Stimulated activated CD4-positive, alpha-beta T cell treated with anti-CD3 and anti-CD28 coated beads, Interleukin-4, amount 100 ng/mL, for 1 hour (primary cell): Measurements from ENCODE around the gene PVRIG.
A peak's percentile ranks its signal among the peaks of the same experiment; 100 is the strongest.
"Not testable (repeated sequence)": the region's sequence is repeated elsewhere in the genome, so short reads cannot be mapped to it uniquely, and the experiment has no call there.

Experiments
- DNase-seq: peaks from one replicate; pipeline ENCODE4 v3.0.0-alpha.2; 2020

PVRIG gene

GRCh38 chr7:100219801-100220585, at the start of gene PVRIG:
TSS of gene PVRIG (plus strand) at chr7:100219949. CDS start at chr7:100219971, 22 bp downstream.
- DNase-seq: peak; percentile 48

DNA sequence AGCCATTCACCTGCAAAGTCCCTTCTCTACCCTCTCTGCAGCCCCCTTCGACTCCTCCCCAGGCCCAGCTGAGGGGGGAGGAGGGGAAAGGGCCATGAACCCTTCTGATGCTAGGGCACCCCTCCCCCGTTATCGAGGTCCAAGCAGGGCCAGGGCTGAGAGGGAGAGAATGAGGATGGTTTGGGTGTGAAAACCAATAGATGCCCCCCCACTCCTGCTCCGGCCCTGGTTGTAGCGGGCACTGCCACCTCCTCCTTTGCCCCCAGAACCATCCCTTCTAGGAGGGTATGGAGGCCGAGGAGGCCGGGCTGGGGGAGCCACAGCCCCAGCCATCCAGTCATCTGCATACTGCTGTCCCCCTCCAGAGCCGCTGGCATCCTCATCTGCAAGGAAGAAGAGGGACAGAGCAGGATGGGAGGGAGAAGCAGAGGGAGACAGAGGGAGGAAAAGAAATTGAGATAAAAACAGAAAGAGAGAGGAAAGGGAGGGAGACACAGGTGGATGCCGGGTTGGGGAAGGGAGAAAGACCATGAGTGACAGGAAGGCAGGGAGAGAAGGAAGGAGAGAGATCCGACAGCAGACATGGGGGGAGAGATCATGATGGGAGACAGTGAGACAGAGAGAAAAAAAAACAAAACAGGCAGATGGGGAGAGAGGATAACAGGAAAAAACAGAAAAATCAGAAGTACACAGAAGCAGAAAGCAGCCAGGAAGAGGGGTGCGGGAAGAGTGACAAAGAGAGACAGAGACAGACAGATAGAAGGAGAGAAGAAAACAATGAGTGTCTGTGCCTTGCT, 49.5 kb upstream of the PVRIG start:
- DNase-seq: no peak

GRCh38 chr7:100171087-100171681, 48.6 kb upstream of the PVRIG start:
- DNase-seq: no peak

DNA sequence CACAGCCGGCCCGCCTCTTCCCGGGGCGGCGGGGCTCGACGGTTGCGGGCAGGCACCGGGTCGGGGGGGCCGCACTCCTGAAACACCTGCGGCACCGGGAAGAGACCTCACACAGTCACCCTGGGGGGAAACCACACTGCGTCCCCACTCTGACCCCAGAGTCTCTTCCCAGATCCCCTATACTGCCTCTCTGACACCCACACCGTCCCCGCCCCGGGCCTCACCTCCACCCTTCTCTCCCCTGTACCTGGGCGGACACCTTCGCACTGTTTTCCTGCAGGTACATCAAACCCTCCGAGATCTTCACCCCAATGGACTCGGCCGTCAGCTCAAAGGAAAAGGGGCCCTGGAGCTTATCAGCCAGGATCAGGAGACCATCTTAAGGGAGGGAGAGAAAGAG, 47.9 kb upstream of the PVRIG start:
- DNase-seq: no peak

DNA sequence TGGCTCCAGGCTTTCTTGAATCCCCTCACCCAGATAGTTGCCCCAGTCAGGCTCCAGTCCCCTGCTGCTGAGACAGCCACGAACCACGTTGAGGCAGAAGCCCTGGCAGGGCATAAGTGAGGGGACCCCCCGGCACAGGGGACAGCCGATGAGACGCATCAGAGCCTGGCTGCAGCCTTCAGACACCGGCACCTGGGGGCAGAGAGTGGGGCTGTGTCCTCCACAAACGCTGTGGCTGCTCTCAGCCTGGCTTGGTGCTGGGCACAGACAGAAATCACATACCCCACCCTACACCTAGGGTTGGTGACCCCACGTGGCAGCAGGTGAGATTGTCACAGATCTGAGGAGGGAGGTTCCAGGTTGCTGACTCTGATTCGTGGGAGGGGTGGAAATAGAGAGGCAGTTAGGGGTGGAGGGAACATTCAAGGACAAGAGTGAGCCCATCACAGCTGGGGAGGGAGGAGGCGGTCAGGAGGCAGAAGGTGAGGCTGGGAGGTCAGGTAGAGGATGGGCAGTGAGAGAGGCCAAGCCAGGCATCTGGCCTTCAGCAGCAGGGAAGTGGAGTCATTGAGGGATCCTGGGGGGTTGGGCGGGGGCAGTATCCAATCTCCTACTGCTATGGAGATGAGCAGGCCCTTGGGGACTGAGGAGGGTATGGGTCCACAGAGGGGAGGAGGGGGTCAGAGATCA, 45.8 kb upstream of the PVRIG start:
- no peak for DNase-seq

- DNase-seq: no peak
These were observed 45.2 kb upstream of the PVRIG start for GRCh38 chr7:100174582-100174981.

DNA sequence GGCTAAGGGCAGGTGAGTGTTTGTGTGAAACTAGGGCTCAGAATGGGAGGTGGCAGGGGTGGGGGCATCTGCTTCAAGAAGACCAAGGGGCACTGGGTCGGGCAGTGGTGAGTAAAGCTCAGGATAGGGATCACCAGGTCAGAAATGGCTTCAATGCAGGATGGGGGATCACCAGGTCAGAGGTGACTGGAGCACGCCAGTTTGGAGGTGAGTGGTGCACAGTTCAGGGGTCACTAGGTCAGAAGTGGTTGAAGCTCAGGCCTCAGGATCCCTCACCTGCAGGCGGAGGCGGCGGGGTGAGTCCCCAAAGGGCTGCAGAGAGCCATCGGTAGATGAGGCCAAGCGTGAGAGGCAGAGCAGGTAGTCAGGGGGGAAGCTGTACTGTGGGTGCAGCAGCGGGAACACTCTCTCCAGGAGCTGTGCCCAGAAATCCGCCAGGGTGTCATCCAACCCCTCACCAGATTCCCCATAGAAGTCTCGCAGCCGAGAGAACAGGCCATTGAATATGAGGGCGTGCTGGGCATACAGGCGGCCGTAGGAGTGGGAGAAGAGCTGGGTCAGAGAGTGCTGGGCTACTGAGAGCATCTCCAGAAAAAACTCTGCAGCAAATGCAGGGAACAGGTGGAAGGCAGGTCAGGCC, 44.3 kb upstream of the PVRIG start:
- no peak for DNase-seq

- DNase-seq: no peak
These were observed 43.4 kb upstream of the PVRIG start for GRCh38 chr7:100176096-100177044.

DNA sequence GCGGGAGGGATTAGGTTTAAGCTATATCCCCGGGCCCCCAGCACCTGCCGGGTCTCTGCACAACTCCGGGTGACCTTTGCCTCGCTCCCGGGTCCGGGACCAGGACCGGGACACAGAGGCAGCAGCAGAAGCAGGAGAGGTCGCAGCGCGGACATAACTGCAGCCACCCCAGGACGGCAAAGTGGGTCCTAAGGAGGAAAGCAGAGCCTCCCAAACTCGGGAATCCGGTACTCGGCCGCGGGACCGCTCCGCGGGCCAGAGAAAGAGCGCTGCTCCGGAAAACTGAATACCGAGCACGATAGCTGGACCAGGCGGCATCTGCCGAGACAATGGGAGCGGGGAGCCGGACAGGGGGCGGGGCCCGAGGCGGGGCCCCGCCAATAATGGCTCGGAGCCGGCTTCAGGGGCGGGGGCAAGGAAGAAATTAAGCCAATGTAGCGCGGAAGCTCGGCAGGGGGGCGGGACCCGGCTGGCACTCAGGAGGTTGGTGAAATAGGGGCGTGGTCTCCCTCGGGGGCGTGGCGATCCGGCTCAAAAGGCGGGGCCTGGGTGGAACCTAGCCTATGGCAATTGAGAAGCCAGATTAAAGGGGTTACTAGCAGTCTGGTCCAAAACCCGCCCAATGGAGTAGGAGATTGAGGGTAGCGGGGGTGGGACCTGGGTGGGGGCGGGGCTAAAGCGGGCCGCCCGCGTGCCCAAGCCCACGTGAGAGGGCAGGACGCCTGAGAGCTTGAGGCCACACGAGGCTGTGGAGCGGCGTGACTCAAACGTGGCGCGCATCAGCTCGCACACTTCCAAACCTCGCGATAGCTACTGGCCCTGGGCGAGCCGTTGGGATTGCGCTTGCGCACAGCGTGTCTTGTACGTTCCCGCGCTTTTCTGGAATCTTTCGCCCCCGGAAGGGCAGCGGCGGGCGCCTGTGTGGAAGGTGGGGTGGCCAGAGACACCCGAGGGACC, 42.4 kb upstream of the PVRIG start, which contains the start of the genes GPC2 and STAG3:
Gene GPC2 (minus strand): TSS at position 337 of the 957 bp plus-strand sequence. CDS start 182 bp downstream, at position 155.
Gene STAG3 (plus strand): TSS at position 874 of the 957 bp plus-strand sequence. CDS start 2,639 bp downstream, outside the sequence.
- DNase-seq: peak; percentile 99

GRCh38 chr7:100180084-100180483, 39.7 kb upstream of the PVRIG start:
- not testable (repeated sequence) for DNase-seq

- not testable (repeated sequence) for DNase-seq
These were observed 37.1 kb upstream of the PVRIG start for GRCh38 chr7:100182616-100183015.

DNA sequence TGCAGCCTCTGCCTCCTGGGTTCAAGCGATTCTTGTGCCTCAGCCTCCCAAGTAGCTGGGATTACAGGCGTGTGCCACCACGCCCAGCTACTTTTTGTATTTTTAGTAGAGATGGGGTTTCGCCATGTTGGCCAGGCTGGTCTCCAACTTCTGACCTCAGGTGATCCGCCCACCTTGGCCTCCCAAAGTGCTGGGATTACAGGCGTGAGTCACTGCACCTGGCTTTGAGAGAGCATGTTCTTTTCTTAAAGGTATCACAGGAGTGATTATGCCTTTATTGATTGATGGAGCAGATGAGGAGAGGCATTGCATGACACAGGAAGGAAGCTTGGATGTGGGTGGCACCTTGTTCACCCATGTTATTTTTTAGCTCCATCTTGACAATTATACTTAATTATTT, 36.7 kb upstream of the PVRIG start:
- DNase-seq: not testable (repeated sequence)

- DNase-seq: no peak
These were observed 34.0 kb upstream of the PVRIG start for GRCh38 chr7:100185726-100186125.

DNA sequence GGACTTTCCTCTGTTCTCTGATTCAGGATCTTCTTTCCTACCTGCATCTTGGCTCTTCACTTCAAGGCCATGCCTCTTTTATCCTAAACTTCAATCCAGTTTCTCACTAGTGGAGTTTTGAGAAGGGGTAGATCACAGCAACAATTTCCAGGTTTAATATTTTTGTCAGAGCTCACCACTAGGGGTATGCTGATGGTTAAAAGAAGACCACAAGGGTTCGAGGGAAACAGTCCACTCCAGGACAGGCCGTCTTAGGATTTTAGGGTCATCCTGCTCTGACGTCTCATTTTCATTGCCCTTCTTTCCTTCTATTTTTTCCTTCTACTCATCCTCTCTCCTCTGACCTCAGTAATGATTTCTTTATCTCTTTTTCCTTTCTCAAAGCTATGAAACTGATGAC, 30.7 kb upstream of the PVRIG start:
- DNase-seq: no peak

DNA sequence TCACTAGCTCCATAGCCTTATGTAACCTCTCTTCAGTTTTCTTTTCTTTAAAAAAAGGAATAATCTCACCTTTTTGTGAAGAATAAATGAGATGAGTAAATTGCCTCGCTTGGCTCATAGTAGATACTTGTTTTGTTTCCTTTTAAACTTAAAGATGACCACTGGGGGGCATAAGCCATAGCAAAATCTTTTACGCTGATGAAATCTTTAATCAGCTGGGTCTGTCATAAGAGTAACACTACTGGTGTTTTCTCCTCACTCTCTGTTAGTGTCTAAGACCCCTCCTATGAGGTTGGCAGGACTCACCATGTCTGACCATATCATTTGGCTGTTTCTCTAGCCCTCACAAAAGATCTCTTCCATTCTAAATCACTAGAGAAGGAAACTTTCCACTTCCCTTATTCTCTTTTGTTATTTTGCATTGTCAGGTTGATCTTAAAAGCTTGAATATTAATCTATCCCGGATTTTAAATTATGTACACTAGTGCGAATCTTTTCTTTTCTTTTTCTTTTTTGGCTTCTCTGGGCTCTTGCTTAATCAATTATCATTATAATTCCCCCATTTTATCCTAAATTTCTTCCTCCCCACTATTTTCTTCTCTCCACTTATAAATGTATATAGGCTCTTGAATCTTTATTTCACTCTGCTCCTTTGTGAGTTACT, 29.6 kb upstream of the PVRIG start:
- DNase-seq: no peak

GRCh38 chr7:100191775-100192174, 28.0 kb upstream of the PVRIG start:
- DNase-seq: no peak

- DNase-seq: not testable (repeated sequence)
These were observed 27.4 kb upstream of the PVRIG start for GRCh38 chr7:100192281-100192862.

- no peak for DNase-seq
These were observed 26.8 kb upstream of the PVRIG start for GRCh38 chr7:100192969-100193368.

GRCh38 chr7:100195222-100195621, 24.5 kb upstream of the PVRIG start:
- DNase-seq: no peak
